H9 (cell line): Measurements from ENCODE around the gene PAK2. TPM values are rescaled to one million over a fixed set of nuclear protein-coding genes. Genes with fewer than 3 reads are reported as not detected.

Experiments
- DNase-seq: peaks from one replicate; pipeline ENCODE4 v3.0.0-alpha.2; 2017
- H2AFZ ChIP-seq: one replicate; pipeline ENCODE4 v1.6.1; 2013; ENCODE audit warnings: mild to moderate bottlenecking, low read length, control low read depth, moderate library complexity
- H2AK5ac ChIP-seq: 2 replicates; pipeline ENCODE4 v1.6.1; 2013; ENCODE audit warnings: low read length, control low read depth, mixed read lengths; ENCODE audit not compliant: insufficient read length
- H2BK120ac ChIP-seq: one replicate; pipeline ENCODE4 v1.6.1; 2013; ENCODE audit warnings: low read depth, mild to moderate bottlenecking, low read length, control low read depth, inconsistent platforms; ENCODE audit not compliant: poor library complexity, severe bottlenecking
- H2BK12ac ChIP-seq: 2 replicates; pipeline ENCODE4 v1.6.1; 2013; ENCODE audit warnings: low read length, control low read depth, mixed read lengths, low read depth; ENCODE audit not compliant: insufficient read length
- H2BK15ac ChIP-seq: 2 replicates; pipeline ENCODE4 v1.6.1; 2013; ENCODE audit warnings: low read depth, low read length, control low read depth
- H2BK20ac ChIP-seq: one replicate; pipeline ENCODE4 v1.6.1; 2013; ENCODE audit warnings: low read depth, mild to moderate bottlenecking, low read length, control low read depth, inconsistent platforms; ENCODE audit not compliant: poor library complexity, severe bottlenecking
- H2BK5ac ChIP-seq: 2 replicates; pipeline ENCODE4 v1.6.1; 2013; ENCODE audit warnings: low read length, control low read depth, mixed read lengths; ENCODE audit not compliant: insufficient read length
- H3K14ac ChIP-seq: 2 replicates; pipeline ENCODE4 v1.6.1; 2013; ENCODE audit warnings: low read length, control low read depth; ENCODE audit not compliant: insufficient read depth
- H3K18ac ChIP-seq: 2 replicates; pipeline ENCODE4 v1.6.1; 2013; ENCODE audit warnings: low read depth, mild to moderate bottlenecking, mixed read lengths, low read length, control low read depth; ENCODE audit not compliant: insufficient read length
- H3K23ac ChIP-seq: 2 replicates; pipeline ENCODE4 v1.6.1; 2013; ENCODE audit warnings: low read length, control low read depth, mixed read lengths, low read depth; ENCODE audit not compliant: insufficient read length
- H3K23me2 ChIP-seq: 2 replicates; pipeline ENCODE4 v1.6.1; 2013; ENCODE audit warnings: low read depth, mild to moderate bottlenecking, mixed read lengths, low read length, control low read depth; ENCODE audit not compliant: insufficient read length, poor library complexity, severe bottlenecking
- H3K27ac ChIP-seq: 2 replicates; pipeline ENCODE4 v1.5.1; 2013; ENCODE audit warnings: low read length, control low read depth, mixed read lengths, low read depth; ENCODE audit not compliant: insufficient read length
- H3K27me3 ChIP-seq: 2 replicates; pipeline ENCODE4 v1.6.1; 2013; ENCODE audit warnings: low read length, control low read depth, inconsistent platforms; ENCODE audit not compliant: insufficient read depth
- H3K4ac ChIP-seq: 2 replicates; pipeline ENCODE4 v1.6.1; 2013; ENCODE audit warnings: low read depth, mild to moderate bottlenecking, control low read depth, inconsistent platforms, low read length, moderate library complexity
- H3K4me1 ChIP-seq: 2 replicates; pipeline ENCODE4 v1.6.1; 2013; ENCODE audit warnings: low read length, control low read depth, inconsistent platforms; ENCODE audit not compliant: insufficient read depth
- H3K4me2 ChIP-seq: 2 replicates; pipeline ENCODE4 v1.6.1; 2013; ENCODE audit warnings: low read length, control low read depth, mixed read lengths; ENCODE audit not compliant: insufficient read length, insufficient read depth
- H3K56ac ChIP-seq: 2 replicates; pipeline ENCODE4 v1.6.1; 2013; ENCODE audit warnings: low read depth, mild to moderate bottlenecking, mixed read lengths, low read length, control low read depth; ENCODE audit not compliant: insufficient read length
- H3K79me1 ChIP-seq: 2 replicates; pipeline ENCODE4 v1.6.1; 2013; ENCODE audit warnings: low read depth, mild to moderate bottlenecking, moderate library complexity, low read length, control low read depth, inconsistent platforms; ENCODE audit not compliant: insufficient read depth, poor library complexity, severe bottlenecking
- H3K79me2 ChIP-seq: 2 replicates; pipeline ENCODE4 v1.6.1; 2013; ENCODE audit warnings: low read length, control low read depth, inconsistent platforms; ENCODE audit not compliant: insufficient read depth
- H3K9ac ChIP-seq: 2 replicates; pipeline ENCODE4 v1.6.1; 2013; ENCODE audit warnings: low read length, control low read depth, mixed read lengths; ENCODE audit not compliant: insufficient read length; ENCODE audit errors: extremely low read depth
- H3K9me3 ChIP-seq: one replicate; pipeline ENCODE4 v1.6.1; 2013; ENCODE audit warnings: low read depth, low read length, inconsistent platforms; ENCODE audit not compliant: control insufficient read depth
- H3T11ph ChIP-seq: one replicate; pipeline ENCODE4 v1.6.1; 2013; ENCODE audit warnings: mild to moderate bottlenecking, low read length, control low read depth, inconsistent platforms
- H4K20me1 ChIP-seq: one replicate; pipeline ENCODE4 v1.6.1; 2013; ENCODE audit not compliant: control insufficient read depth, insufficient read length, insufficient read depth
- H4K5ac ChIP-seq: 2 replicates; pipeline ENCODE4 v1.6.1; 2013; ENCODE audit warnings: low read depth, mild to moderate bottlenecking, mixed read lengths, low read length, control low read depth; ENCODE audit not compliant: insufficient read length
- H4K8ac ChIP-seq: replicated peaks from 2 replicates; pipeline ENCODE4 v1.6.1; 2013; ENCODE audit warnings: low read length, control low read depth, mixed read lengths, low read depth; ENCODE audit not compliant: insufficient read length
- H4K91ac ChIP-seq: 2 replicates; pipeline ENCODE4 v1.6.1; 2013; ENCODE audit warnings: low read depth, mild to moderate bottlenecking, moderate library complexity, mixed read lengths, low read length, control low read depth; ENCODE audit not compliant: insufficient read length
- H3K27ac Mint-ChIP-seq, 3 experiments: 2 replicates in 2 of 3; 3 replicates in 1 of 3; pipeline ENCODE4 v1.8.0; 2020 to 2021; ENCODE audit warnings: mixed read lengths in 3 of 3, mild to moderate bottlenecking in 1 of 3, moderate library complexity in 1 of 3
- H3K27me3 Mint-ChIP-seq: 2 replicates; pipeline ENCODE4 v1.8.0; 2021; ENCODE audit warnings: low read depth, mild to moderate bottlenecking, moderate library complexity, mixed read lengths
- H3K36me3 Mint-ChIP-seq, 3 experiments: 2 replicates in 2 of 3; 3 replicates in 1 of 3; pipeline ENCODE4 v1.8.0; 2020 to 2021; ENCODE audit warnings: low read depth in 3 of 3, mixed read lengths in 3 of 3; ENCODE audit not compliant: insufficient read depth in 1 of 3
- H3K4me1 Mint-ChIP-seq, 2 experiments: 2 replicates each; pipeline ENCODE4 v1.8.0; 2020; ENCODE audit warnings: mixed read lengths in 2 of 2
- H3K4me3 Mint-ChIP-seq, 2 experiments: 2 replicates in 1 of 2; 3 replicates in 1 of 2; pipeline ENCODE4 v1.8.0; 2020 to 2021; ENCODE audit warnings: mild to moderate bottlenecking in 2 of 2, mixed read lengths in 2 of 2, moderate library complexity in 1 of 2
- H3K9me3 Mint-ChIP-seq, 2 experiments: 2 replicates in 1 of 2; 3 replicates in 1 of 2; pipeline ENCODE4 v1.8.0; 2020; ENCODE audit warnings: mild to moderate bottlenecking in 2 of 2, mixed read lengths in 2 of 2, moderate library complexity in 1 of 2
- CTCF ChIP-seq: fragments of 200-600 bp; sonication (generic); conservative IDR thresholded peaks from 3 replicates; pipeline ENCODE4 v1.8.0; 2021; ENCODE audit warnings: antibody characterized with exemption, mild to moderate bottlenecking
- WGBS: extraction: QIAGEN DNeasy Blood & Tissue Kit; methylation state at CpG from one replicate; pipeline ENCODE4 v1.1.7; 2013; ENCODE audit warnings: missing lambda C conversion rate, low lambda C conversion rate, mixed read lengths; ENCODE audit not compliant: insufficient read length; ENCODE audit errors: extremely low coverage; 5-methylcytosine and 5-hydroxymethylcytosine counted together
- total RNA-seq: library from RNA; stranded (reverse); gene quantifications from 2 replicates; pipeline ENCODE4 v1.2.1, GENCODE V29; 2021

PAK2 gene
- total RNA-seq, 1 experiment from 2014 or later = 65.7 TPM

GRCh38 chr3:196772102-196772501, 32.4 kb downstream of the PAK2 start:
- Mint-ChIP-seq H3K27me3 (peaks cover 1% of the 10 kb centered on the region; the same call in 1 of the 2 replicates), H3K4me1 (peaks cover 19 to 26% of the 10 kb centered on the region in 2 experiments), H3K4me3 (no peak overlapping the region), H3K36me3 (peaks cover 12 to 20% (median 17%) of the 10 kb centered on the region in 3 experiments), H3K9me3 (no peaks in the 10 kb centered on the region), H3K27ac (peak overlapping the region in 1 of 3 experiments; percentile 78; a peak in 2 of 7 replicates)
- Histone ChIP-seq H3K4me1 (peaks cover 4% of the 10 kb centered on the region; the same call in 1 of the 2 replicates), H4K20me1 (no peaks in the 10 kb centered on the region), H3K4me2 (no peak overlapping the region), H3K9ac (no peak overlapping the region), H3K79me2 (peaks cover 43% of the 10 kb centered on the region; the same call in 1 of the 2 replicates), H4K8ac (no peak overlapping the region), H3K23ac (no peak overlapping the region), H3K27me3 (no peaks in the 10 kb centered on the region), H2BK120ac (no peak overlapping the region), H3K23me2 (no peaks in the 10 kb centered on the region), H2BK12ac (no peak overlapping the region), H3K27ac (no peak overlapping the region), H2AFZ (no peak overlapping the region), H2AK5ac (no peak overlapping the region), H4K91ac (no peak overlapping the region), H2BK20ac (no peak overlapping the region), H2BK5ac (no peak overlapping the region), H2BK15ac (no peak overlapping the region), H3K79me1 (peaks cover 3% of the 10 kb centered on the region), H3K56ac (no peak overlapping the region), H3K18ac (no peak overlapping the region), H3K4ac (no peak overlapping the region), H4K5ac (no peak overlapping the region), H3K14ac (no peak overlapping the region), H3T11ph (no peak overlapping the region), H3K9me3 (no peaks in the 10 kb centered on the region)
- no CpG with 5 or more reads among the region's 4 CpGs for WGBS
- no peak for DNase-seq
- TF ChIP-seq CTCF = no peak
